Gastrocnemius medialis (tissue), 4 donors: ENCODE results near the gene CASP9.
"Not testable (repeated sequence)": the region's sequence is repeated elsewhere in the genome, so short reads cannot be mapped to it uniquely, and the experiment has no call there.

Experiments used
- CTCF ChIP-seq, 5 experiments: fragments of 450-650 bp in 3 of 5; fragments of 200-600 bp in 2 of 5; sonication (generic) in 2 of 5; IDR thresholded peaks in 4 of 5; conservative IDR thresholded peaks in 1 of 5; 1 replicate in 4 of 5; 2 replicates in 1 of 5; pipeline ENCODE4 v1.5.1; 2016 to 2019; ENCODE audit warnings: antibody characterized with exemption in 5 of 5, mild to moderate bottlenecking in 3 of 5, moderate library complexity in 3 of 5
- POLR2A ChIP-seq, 2 donors: fragments of 450-650 bp; IDR thresholded peaks; one replicate each; pipeline ENCODE4 v1.6.1; 2017; ENCODE audit warnings: antibody characterized with exemption in 2 of 2, mild to moderate bottlenecking in 2 of 2, moderate library complexity in 2 of 2

- not testable (repeated sequence) for TF ChIP-seq CTCF (IDR thresholded peaks at IDR 0.05 in 4 of 5, conservative IDR thresholded peaks at IDR 0.05 in 1 of 5); POLR2A (IDR thresholded peaks at IDR 0.05)
Observed at GRCh38 chr1:15514557-15514956, 9.5 kb downstream of the CASP9 start.
